ENCODE results near the gene ARPIN. TPM values are rescaled to one million over a fixed set of nuclear protein-coding genes. Genes with fewer than 3 reads are reported as not detected.

ARPIN gene
- total RNA-seq, 1 experiment from 2014 or later: 3.5 TPM

DNA sequence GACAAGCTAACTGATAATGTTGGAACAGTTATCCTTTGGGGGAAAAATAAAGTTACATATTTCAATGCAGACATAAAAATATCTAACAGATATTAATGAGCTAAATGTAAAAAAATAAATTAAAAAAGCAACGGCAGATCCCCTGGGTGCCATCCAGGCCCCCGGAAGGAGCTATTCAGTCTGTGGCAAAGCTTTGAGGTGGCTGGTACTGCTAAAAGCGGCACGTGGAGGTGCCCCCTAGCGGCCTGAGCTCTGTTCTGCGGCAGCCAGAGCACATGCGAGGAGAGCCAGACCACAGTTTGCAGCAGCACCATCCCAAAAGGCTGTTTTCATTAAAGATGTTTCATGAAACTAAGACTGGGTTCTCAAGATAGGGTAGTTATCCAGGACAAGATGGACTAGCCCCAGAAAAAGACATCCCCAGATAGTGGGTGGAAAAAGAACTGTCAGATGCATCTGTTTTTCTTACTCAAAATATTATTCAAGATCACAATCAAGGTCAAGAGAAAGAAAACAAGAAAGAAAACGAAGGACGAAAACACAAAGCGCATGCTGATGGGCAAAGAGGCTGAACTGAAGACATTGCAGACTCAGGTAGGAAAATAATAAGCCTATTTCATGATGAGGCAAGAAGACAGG lies 37.7 kb downstream of the ARPIN start (continued):
- TF ChIP-seq, protein P1, sequence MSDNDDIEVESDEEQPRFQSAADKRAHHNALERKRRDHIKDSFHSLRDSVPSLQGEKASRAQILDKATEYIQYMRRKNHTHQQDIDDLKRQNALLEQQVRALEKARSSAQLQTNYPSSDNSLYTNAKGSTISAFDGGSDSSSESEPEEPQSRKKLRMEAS (CRISPR knock-in tag; IDR thresholded peaks at IDR 0.05): peak; percentile 17; the same call in 1 of the 2 replicates
- TF ChIP-seq, protein P2, sequence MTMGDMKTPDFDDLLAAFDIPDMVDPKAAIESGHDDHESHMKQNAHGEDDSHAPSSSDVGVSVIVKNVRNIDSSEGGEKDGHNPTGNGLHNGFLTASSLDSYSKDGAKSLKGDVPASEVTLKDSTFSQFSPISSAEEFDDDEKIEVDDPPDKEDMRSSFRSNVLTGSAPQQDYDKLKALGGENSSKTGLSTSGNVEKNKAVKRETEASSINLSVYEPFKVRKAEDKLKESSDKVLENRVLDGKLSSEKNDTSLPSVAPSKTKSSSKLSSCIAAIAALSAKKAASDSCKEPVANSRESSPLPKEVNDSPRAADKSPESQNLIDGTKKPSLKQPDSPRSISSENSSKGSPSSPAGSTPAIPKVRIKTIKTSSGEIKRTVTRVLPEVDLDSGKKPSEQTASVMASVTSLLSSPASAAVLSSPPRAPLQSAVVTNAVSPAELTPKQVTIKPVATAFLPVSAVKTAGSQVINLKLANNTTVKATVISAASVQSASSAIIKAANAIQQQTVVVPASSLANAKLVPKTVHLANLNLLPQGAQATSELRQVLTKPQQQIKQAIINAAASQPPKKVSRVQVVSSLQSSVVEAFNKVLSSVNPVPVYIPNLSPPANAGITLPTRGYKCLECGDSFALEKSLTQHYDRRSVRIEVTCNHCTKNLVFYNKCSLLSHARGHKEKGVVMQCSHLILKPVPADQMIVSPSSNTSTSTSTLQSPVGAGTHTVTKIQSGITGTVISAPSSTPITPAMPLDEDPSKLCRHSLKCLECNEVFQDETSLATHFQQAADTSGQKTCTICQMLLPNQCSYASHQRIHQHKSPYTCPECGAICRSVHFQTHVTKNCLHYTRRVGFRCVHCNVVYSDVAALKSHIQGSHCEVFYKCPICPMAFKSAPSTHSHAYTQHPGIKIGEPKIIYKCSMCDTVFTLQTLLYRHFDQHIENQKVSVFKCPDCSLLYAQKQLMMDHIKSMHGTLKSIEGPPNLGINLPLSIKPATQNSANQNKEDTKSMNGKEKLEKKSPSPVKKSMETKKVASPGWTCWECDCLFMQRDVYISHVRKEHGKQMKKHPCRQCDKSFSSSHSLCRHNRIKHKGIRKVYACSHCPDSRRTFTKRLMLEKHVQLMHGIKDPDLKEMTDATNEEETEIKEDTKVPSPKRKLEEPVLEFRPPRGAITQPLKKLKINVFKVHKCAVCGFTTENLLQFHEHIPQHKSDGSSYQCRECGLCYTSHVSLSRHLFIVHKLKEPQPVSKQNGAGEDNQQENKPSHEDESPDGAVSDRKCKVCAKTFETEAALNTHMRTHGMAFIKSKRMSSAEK (CRISPR knock-in tag; IDR thresholded peaks at IDR 0.05; ENCODE audit: borderline replicate concordance): no peak
- no peak for TF ChIP-seq ZNF317 (CRISPR knock-in tag; IDR thresholded peaks at IDR 0.05; ENCODE audit: borderline replicate concordance, low read depth)

DNA sequence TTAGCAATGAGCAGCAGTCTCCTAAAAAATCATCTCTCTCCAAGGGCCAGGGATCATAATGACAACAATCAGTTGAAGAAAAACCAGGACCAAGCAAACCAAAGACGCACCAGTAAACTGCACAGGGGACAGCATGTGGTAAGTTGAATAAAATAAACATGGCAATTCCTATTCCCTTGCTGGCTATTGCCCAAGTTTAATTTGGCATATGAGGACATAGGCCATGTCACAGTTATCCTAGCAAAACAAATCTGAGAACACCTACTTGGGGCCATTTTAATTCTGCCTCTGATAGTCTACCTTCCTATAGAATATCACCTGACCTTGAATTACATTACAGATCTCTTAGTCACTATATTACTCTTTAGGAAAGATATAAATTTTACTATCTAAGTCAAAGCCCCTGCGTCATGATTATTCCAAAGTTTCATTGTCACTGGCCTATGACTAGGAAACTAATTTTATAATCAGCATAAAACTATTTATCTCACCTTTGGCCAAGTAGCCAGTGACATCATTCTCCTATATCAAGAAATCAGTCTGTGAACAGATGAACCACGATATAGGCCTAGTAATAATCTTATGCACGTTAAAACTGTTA lies 42.0 kb downstream of the ARPIN start:
- no peak for ATAC-seq

DNA sequence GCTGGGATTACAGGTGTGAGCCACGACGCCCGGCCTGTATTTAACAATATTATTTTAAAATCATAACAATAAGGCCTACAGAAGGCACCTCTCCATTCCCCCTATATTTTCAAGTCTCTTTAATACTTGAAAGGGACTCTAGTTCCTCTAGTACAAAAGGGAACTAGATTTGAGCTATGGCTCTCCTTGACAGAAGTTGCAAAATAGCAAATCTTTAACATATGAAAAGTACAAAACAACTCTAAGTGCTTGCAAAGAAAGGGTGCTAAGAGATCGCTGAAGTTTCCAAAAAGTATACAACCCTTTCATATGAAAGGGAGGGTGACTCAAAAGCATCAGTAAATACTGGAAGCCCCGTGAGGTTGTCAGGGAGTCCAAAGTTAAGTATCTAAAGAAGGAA lies 42.7 kb downstream of the ARPIN start:
- no peaks in the 10 kb centered on the region for H3K27me3 Mint-ChIP-seq (ENCODE audit: low read depth)
- H3K4me3 Mint-ChIP-seq: no peak overlapping the region
- peaks cover 32% of the 10 kb centered on the region for H3K36me3 Mint-ChIP-seq
- H3K27ac Mint-ChIP-seq: no peak overlapping the region
- ChIA-PET CTCF (no interaction called here), POLR2A (no interaction called here)
- H3K9me3 Mint-ChIP-seq: peaks cover 7% of the 10 kb centered on the region
- DNase-seq (ENCODE audit: low spot score) (no peak), ATAC-seq (no peak)
- H3K4me1 Mint-ChIP-seq: no peaks in the 10 kb centered on the region
- TF ChIP-seq, protein P3, sequence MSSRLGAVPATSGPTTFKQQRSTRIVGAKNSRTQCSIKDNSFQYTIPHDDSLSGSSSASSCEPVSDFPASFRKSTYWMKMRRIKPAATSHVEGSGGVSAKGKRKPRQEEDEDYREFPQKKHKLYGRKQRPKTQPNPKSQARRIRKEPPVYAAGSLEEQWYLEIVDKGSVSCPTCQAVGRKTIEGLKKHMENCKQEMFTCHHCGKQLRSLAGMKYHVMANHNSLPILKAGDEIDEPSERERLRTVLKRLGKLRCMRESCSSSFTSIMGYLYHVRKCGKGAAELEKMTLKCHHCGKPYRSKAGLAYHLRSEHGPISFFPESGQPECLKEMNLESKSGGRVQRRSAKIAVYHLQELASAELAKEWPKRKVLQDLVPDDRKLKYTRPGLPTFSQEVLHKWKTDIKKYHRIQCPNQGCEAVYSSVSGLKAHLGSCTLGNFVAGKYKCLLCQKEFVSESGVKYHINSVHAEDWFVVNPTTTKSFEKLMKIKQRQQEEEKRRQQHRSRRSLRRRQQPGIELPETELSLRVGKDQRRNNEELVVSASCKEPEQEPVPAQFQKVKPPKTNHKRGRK (CRISPR knock-in tag; IDR thresholded peaks at IDR 0.05; ENCODE audit: borderline replicate concordance): no peak
- TF ChIP-seq ELF4 (CRISPR knock-in tag; IDR thresholded peaks at IDR 0.05; ENCODE audit: low read depth) (no peak), ZNF416 (CRISPR knock-in tag; IDR thresholded peaks at IDR 0.05) (no peak), PRRX2 (CRISPR knock-in tag; IDR thresholded peaks at IDR 0.05) (no peak), NR3C1 (CRISPR knock-in tag; conservative IDR thresholded peaks at IDR 0.05; ENCODE audit: low read depth) (no peak), EMX1 (CRISPR knock-in tag; IDR thresholded peaks at IDR 0.05) (no peak), ETV6 (CRISPR knock-in tag; IDR thresholded peaks at IDR 0.05) (no peak)
- TF ChIP-seq, protein P4, sequence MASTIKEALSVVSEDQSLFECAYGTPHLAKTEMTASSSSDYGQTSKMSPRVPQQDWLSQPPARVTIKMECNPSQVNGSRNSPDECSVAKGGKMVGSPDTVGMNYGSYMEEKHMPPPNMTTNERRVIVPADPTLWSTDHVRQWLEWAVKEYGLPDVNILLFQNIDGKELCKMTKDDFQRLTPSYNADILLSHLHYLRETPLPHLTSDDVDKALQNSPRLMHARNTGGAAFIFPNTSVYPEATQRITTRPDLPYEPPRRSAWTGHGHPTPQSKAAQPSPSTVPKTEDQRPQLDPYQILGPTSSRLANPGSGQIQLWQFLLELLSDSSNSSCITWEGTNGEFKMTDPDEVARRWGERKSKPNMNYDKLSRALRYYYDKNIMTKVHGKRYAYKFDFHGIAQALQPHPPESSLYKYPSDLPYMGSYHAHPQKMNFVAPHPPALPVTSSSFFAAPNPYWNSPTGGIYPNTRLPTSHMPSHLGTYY (CRISPR knock-in tag; IDR thresholded peaks at IDR 0.05): no peak
- TF ChIP-seq, protein P1 (CRISPR knock-in tag; IDR thresholded peaks at IDR 0.05): no peak
- TF ChIP-seq, protein P5, sequence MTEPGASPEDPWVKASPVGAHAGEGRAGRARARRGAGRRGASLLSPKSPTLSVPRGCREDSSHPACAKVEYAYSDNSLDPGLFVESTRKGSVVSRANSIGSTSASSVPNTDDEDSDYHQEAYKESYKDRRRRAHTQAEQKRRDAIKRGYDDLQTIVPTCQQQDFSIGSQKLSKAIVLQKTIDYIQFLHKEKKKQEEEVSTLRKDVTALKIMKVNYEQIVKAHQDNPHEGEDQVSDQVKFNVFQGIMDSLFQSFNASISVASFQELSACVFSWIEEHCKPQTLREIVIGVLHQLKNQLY (CRISPR knock-in tag; IDR thresholded peaks at IDR 0.05): no peak

More for the DNA sequence above, 42.0 kb downstream of the ARPIN start:
- DNase-seq (ENCODE audit: low spot score): no peak
- Mint-ChIP-seq H3K4me3 (no peak overlapping the region), H3K9me3 (peaks cover 7% of the 10 kb centered on the region), H3K27ac (no peak overlapping the region), H3K27me3 (ENCODE audit: low read depth) (no peaks in the 10 kb centered on the region), H3K36me3 (peaks cover 27% of the 10 kb centered on the region), H3K4me1 (no peaks in the 10 kb centered on the region)
- ChIA-PET CTCF (no interaction called here), POLR2A (interaction anchor here (0.5 kb wide), 1 partner anchor 558 kb away, joined by 5 read pairs; no protein-coding TSS in a partner anchor)
- TF ChIP-seq ZNF396 (CRISPR knock-in tag; IDR thresholded peaks at IDR 0.05; ENCODE audit: borderline replicate concordance): no peak
- no peak for TF ChIP-seq NR3C1 (CRISPR knock-in tag; conservative IDR thresholded peaks at IDR 0.05; ENCODE audit: low read depth)
- TF ChIP-seq, protein P6, sequence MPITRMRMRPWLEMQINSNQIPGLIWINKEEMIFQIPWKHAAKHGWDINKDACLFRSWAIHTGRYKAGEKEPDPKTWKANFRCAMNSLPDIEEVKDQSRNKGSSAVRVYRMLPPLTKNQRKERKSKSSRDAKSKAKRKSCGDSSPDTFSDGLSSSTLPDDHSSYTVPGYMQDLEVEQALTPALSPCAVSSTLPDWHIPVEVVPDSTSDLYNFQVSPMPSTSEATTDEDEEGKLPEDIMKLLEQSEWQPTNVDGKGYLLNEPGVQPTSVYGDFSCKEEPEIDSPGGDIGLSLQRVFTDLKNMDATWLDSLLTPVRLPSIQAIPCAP (CRISPR knock-in tag; IDR thresholded peaks at IDR 0.05): no peak
- no peak for TF ChIP-seq PRRX2 (CRISPR knock-in tag; IDR thresholded peaks at IDR 0.05)
- TF ChIP-seq ESRRA (CRISPR knock-in tag; IDR thresholded peaks at IDR 0.05; ENCODE audit: borderline replicate concordance): no peak
- no peak for TF ChIP-seq NR1H2 (CRISPR knock-in tag; IDR thresholded peaks at IDR 0.05)
- no peak for TF ChIP-seq ELF4 (CRISPR knock-in tag; IDR thresholded peaks at IDR 0.05; ENCODE audit: low read depth)
- TF ChIP-seq, protein P7, sequence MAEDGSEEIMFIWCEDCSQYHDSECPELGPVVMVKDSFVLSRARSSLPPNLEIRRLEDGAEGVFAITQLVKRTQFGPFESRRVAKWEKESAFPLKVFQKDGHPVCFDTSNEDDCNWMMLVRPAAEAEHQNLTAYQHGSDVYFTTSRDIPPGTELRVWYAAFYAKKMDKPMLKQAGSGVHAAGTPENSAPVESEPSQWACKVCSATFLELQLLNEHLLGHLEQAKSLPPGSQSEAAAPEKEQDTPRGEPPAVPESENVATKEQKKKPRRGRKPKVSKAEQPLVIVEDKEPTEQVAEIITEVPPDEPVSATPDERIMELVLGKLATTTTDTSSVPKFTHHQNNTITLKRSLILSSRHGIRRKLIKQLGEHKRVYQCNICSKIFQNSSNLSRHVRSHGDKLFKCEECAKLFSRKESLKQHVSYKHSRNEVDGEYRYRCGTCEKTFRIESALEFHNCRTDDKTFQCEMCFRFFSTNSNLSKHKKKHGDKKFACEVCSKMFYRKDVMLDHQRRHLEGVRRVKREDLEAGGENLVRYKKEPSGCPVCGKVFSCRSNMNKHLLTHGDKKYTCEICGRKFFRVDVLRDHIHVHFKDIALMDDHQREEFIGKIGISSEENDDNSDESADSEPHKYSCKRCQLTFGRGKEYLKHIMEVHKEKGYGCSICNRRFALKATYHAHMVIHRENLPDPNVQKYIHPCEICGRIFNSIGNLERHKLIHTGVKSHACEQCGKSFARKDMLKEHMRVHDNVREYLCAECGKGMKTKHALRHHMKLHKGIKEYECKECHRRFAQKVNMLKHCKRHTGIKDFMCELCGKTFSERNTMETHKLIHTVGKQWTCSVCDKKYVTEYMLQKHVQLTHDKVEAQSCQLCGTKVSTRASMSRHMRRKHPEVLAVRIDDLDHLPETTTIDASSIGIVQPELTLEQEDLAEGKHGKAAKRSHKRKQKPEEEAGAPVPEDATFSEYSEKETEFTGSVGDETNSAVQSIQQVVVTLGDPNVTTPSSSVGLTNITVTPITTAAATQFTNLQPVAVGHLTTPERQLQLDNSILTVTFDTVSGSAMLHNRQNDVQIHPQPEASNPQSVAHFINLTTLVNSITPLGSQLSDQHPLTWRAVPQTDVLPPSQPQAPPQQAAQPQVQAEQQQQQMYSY (CRISPR knock-in tag; IDR thresholded peaks at IDR 0.05): no peak
